Left ventricle myocardium superior (tissue), 1 donor: Measurements from ENCODE around the gene USP32. TPM values are rescaled to one million over a fixed set of nuclear protein-coding genes. Genes with fewer than 3 reads are reported as not detected.
"Not testable (repeated sequence)": the region's sequence is repeated elsewhere in the genome, so short reads cannot be mapped to it uniquely, and the experiment has no call there.

Experiments used
- ATAC-seq: fragments of 200-7000 bp; cut with Tn5 transposase; one replicate; pipeline ENCODE4 v1.9.1; 2020; ENCODE audit warnings: mild to moderate bottlenecking, moderate library complexity
- DNase-seq: peaks from one replicate; pipeline ENCODE4 v3.0.0-alpha.2; 2020
- intact Hi-C: fragments of 100-400 bp; cut with micrococcal nuclease; formaldehyde crosslinking; loops from one replicate; pipeline ENCODE4 v1.11.0; 2022
- total RNA-seq: library from RNA; stranded (reverse); fragmentation: NEBNext Ultra II Directional; extraction: Animal tissue kit (Norgen Biotek cat#: 25700); gene quantifications from one replicate; pipeline ENCODE4 v1.2.1, GENCODE V29; 2021
- donor health status: DM: no; HTN: yes; CAD: no; lungs with severe emphysema.

The USP32 gene
- total RNA-seq, 1 donor from 2014 or later, result 26.2 TPM

DNA sequence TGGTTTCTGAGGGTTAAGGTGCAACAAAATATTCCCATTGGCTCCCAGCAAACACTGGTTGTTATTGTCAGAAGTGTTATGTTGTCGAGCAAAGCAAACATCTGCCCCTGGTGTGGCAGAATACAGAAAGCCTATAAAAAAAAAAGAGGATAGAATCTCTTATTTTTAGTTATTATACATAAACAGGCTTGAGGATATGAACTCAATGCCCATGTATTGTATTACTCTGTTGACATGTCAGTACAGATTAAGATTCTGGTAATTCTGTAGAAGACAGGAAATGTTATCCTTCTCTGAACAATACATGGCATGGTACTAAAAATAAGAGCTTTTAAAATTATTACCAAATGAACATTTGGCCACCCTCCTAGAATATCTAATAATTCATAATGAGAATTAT is 168.5 kb downstream of the USP32 start:
- ATAC-seq, result no peak
- intact Hi-C loops, result no loop called here
- DNase-seq, result no peak

- DNase-seq, intact Hi-C loops, ATAC-seq: not testable (repeated sequence)
These were observed 173.2 kb downstream of the USP32 start for GRCh38 chr17:60218774-60219173.

DNA sequence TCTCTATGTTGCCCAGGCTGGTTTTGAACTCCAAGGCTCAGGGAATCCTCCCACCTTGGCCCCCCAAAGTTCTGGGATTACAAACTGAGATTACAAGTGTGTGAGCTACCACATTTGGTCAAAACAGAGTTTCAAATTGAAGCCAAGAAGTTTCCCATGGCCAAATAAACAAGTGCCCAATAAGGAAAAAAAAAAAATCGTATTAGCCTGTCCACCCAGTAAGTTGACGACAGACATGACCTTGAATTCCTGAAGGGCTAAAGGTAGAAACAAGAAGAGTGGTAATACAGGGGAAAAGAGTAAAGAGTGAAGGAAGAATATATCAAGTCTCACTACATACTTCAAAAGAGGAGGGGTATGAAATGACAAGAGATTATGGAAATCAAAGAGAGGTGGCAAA is 176.0 kb downstream of the USP32 start:
- ATAC-seq, DNase-seq, intact Hi-C loops: not testable (repeated sequence)

GRCh38 chr17:60211282-60211681 is 180.7 kb downstream of the USP32 start:
- intact Hi-C loops, ATAC-seq, DNase-seq: not testable (repeated sequence)

DNA sequence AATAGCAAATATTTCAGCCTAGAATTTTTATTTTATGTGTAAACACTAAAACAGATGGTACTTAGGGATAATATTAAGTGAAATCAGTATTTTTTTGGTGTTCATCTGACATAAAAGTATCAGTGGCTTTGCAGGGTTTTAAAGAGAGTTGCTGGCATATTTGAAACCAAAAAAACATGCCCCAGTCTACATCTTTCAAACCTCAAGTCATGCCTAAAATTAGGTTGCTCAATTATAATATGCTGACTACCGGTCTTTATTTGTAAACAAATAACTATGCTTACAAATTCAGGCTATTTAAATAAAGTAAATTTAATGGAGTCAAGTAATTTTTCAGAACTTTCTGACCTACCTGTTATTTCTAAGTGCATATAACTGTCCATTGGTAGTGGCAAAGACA is 183.6 kb downstream of the USP32 start:
- DNase-seq, ATAC-seq, intact Hi-C loops: not testable (repeated sequence)

DNA sequence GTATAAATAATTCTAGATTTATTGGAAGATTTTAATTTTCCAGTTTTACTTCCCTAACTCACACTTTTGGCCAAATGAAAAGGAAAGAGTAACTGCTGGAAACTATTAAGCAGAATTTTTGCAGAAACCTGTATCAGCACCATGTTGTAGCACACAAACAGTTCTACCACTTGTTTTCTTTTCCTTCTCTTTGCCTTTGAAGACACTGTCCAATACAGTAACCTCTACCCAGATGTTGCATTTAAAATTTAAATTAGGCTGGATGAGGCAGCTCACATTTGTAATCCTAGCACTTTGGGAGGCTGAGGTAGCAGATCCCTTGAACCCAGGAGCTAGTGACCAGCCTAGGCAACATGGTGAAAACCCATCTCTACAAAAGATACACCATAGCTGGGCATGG is 186.2 kb downstream of the USP32 start:
- intact Hi-C loops, DNase-seq, ATAC-seq: not testable (repeated sequence)

GRCh38 chr17:60198630-60199029 is 193.3 kb downstream of the USP32 start:
- intact Hi-C loops, ATAC-seq, DNase-seq: not testable (repeated sequence)

DNA sequence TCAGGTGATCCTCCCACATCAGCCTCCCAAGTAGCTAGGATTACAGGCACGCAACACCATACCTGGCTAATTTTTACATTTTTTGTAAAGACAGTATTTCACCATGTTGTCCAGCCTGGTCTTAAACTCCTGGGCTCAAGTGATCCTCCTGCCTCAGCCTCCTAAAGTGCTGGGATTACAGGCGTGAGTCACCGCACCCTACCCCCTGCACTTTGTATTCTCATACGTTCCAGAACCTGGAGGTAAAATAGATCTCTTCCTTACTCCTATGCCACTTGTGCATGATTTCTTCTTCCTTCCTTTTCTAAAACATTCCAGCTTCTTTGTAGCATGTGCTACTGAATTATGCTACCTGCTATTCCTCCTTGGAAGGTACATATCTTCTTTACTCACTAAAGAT is 197.8 kb downstream of the USP32 start:
- ATAC-seq, intact Hi-C loops, DNase-seq: not testable (repeated sequence)

DNA sequence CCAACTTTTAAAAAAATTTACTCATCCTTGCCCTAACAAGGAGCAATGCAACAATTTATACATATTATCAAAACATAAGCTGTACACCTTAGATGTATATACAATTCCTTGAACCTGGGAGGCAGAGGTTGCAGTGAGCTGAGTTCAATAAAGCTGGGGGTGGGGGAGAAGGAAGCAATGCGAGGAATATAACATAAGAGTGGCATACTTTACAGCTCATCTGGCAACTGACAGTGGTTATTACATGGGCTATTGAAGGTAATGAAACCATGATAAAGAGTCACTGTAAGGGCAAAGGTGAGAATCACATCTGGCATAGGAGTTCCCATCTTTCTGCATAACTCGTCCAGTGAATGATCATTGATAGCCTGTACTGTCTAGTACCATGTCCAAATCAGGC is 198.5 kb downstream of the USP32 start:
- DNase-seq, result no peak
- intact Hi-C loops, result no loop called here
- ATAC-seq, result no peak

- ATAC-seq, intact Hi-C loops, DNase-seq: not testable (repeated sequence)
These were observed 198.9 kb downstream of the USP32 start for GRCh38 chr17:60193032-60193431.

DNA sequence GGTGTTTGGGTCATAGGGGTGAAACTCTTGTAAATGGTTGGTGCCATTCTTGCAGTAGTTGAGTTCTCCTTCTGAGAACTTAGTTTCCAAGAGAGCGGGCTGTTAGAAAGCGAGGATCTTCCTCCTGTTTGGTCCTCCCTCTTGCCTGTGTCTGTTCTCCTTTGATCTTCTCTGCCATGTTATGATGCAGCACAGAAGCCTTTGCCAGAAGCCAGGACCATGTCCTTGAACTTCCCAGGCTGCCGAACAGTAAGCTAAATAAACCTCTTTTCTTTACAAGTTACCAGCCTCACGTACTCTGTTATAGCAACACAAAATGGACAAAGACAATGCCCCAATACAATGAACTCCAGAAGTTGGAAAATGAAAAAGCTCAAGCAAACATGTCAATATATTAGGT is 201.9 kb downstream of the USP32 start:
- ATAC-seq, DNase-seq, intact Hi-C loops: not testable (repeated sequence)

GRCh38 chr17:60188759-60189158 is 203.2 kb downstream of the USP32 start:
- intact Hi-C loops, result no loop called here
- no peak for ATAC-seq
- no peak for DNase-seq

DNA sequence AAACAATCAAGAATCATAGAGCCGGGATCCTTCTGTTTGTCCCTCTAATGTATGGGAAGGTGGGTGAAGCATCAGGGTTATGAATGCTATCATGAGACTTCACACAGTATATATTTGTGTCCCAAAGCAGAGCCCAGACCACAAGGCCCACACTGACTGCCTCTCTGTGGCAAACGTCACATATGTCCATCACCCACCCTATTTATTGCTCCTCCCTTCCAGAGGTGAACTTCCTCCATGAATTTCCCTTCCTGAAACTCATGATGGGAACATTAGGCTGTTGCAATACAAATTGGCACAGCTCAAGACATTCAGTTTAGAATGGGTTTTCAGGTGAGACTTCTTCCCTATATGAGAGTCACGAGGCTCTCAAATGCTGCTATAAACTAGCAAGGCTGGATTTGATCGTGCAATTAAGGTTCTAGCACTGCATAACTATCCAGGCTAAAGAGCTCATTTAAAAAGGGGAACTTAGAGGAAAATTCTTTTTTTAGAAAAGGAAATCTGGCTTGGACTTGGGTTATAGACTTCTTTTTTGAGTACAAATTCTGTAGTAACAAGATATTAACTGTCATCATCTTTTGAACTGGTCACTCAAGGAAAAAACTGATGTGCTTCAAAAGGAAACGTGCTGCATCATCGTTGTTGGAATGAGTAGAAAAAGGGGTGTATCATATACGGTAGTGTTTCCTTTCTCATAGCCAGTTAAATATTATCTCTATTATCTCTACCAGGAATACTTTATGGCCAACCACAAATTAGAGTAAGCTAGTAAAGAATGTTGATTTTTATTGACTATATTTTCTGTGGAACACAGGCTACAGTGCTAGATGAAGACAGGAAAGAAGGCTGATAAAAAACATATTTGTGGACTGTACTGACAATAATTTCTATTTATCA is 204.8 kb downstream of the USP32 start:
- ATAC-seq, DNase-seq: not testable (repeated sequence)

DNA sequence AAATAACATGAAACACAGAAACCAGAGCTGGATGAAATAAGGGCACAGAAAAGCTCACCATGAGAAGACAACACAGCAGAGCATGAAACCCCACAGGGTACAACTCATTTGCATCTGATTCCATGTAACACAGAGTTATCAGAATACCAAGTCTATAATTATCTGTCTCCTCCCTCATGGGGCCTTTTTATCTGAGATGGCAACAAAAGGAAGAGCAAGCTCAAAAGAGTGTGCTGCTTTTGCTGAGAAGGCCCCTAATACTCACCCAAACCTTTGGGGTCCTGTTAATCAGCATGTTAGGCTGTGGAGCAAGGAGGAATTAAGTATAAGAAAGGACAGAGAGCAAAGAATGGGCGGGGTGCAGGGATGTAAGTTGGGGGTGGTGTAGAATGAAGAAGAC is 205.6 kb downstream of the USP32 start:
- ATAC-seq, intact Hi-C loops, DNase-seq: not testable (repeated sequence)

More for the DNA sequence above, 204.8 kb downstream of the USP32 start:
- intact Hi-C loops, result not testable (repeated sequence)

DNA sequence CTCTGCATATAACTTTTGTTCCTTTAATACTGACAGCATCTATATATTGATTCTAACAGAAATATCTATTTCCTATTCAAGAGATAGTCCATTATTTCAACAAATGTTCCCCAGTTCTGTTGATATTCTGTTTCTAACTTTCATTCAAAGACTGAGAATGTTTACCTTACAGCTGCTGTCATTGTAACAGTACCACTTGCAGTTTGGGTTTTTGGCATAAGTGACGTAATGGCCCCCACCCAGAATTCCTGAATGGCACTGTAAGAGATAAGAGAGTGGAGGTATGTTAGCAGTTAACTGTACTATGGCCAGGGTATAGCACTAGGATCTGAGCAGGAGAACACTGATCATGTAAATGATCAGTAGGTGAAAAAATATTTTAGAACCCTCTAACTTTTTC is 211.6 kb downstream of the USP32 start:
- DNase-seq, intact Hi-C loops, ATAC-seq: not testable (repeated sequence)

GRCh38 chr17:60178180-60178579 is 213.8 kb downstream of the USP32 start:
- intact Hi-C loops, DNase-seq, ATAC-seq: not testable (repeated sequence)

DNA sequence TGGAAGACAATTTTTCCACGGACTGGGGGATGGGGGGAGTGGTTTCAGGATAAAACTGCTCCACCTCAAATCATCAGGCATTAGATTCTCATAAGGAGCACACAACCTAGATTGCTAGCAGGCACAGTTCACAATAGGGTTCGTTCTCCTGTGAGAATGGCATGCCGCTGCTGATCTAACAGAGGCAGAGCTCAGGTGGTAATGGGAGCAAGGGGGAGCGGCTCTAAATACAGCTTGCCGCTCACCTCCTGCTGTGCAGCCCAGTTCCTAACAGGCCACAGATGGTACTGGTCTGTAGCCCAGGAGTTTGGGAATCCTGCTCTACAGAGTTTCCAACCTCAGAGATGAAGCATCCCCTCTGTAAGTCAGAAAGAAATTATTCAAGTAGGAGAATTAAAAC is 215.2 kb downstream of the USP32 start:
- DNase-seq, ATAC-seq, intact Hi-C loops: not testable (repeated sequence)

- DNase-seq, intact Hi-C loops, ATAC-seq: not testable (repeated sequence)
These were observed 217.2 kb downstream of the USP32 start for GRCh38 chr17:60174767-60175166.

DNA sequence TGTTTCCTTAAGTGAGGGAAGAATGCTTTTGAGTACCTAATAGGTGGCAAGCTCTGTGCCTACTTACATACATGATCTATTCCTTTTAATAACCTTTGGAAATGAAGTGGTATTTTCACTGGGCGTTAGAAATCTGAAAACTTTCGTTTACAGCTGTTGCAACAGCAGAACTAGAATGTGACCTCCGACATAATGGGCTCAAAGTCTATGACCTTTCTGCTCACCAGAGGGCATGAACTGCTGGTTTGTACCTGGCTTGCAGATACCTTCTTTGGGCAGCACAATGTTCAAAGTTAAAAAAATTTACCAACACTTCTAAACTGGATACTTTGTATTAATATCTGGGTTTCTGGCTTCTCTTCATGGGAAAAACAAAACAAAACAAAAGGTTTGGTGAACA is 217.9 kb downstream of the USP32 start:
- no peak for ATAC-seq
- intact Hi-C loops, result no loop called here
- DNase-seq, result no peak

- ATAC-seq (no peak), DNase-seq (no peak)
- intact Hi-C loops, result no loop called here
These were observed 218.6 kb downstream of the USP32 start for GRCh38 chr17:60173304-60173819.
